H9 (cell line): Measurements from ENCODE around the gene MSH3. TPM values are rescaled to one million over a fixed set of nuclear protein-coding genes. Genes with fewer than 3 reads are reported as not detected.

ENCODE experiments used
- DNase-seq: peaks from one replicate; pipeline ENCODE4 v3.0.0-alpha.2; 2017
- H2AFZ ChIP-seq: one replicate; pipeline ENCODE4 v1.6.1; 2013; ENCODE audit warnings: mild to moderate bottlenecking, low read length, control low read depth, moderate library complexity
- H2AK5ac ChIP-seq: 2 replicates; pipeline ENCODE4 v1.6.1; 2013; ENCODE audit warnings: low read length, control low read depth, mixed read lengths; ENCODE audit not compliant: insufficient read length
- H2BK120ac ChIP-seq: one replicate; pipeline ENCODE4 v1.6.1; 2013; ENCODE audit warnings: low read depth, mild to moderate bottlenecking, low read length, control low read depth, inconsistent platforms; ENCODE audit not compliant: poor library complexity, severe bottlenecking
- H2BK12ac ChIP-seq: 2 replicates; pipeline ENCODE4 v1.6.1; 2013; ENCODE audit warnings: low read length, control low read depth, mixed read lengths, low read depth; ENCODE audit not compliant: insufficient read length
- H2BK15ac ChIP-seq: 2 replicates; pipeline ENCODE4 v1.6.1; 2013; ENCODE audit warnings: low read depth, low read length, control low read depth
- H2BK20ac ChIP-seq: one replicate; pipeline ENCODE4 v1.6.1; 2013; ENCODE audit warnings: low read depth, mild to moderate bottlenecking, low read length, control low read depth, inconsistent platforms; ENCODE audit not compliant: poor library complexity, severe bottlenecking
- H2BK5ac ChIP-seq: 2 replicates; pipeline ENCODE4 v1.6.1; 2013; ENCODE audit warnings: low read length, control low read depth, mixed read lengths; ENCODE audit not compliant: insufficient read length
- H3K14ac ChIP-seq: 2 replicates; pipeline ENCODE4 v1.6.1; 2013; ENCODE audit warnings: low read length, control low read depth; ENCODE audit not compliant: insufficient read depth
- H3K18ac ChIP-seq: 2 replicates; pipeline ENCODE4 v1.6.1; 2013; ENCODE audit warnings: low read depth, mild to moderate bottlenecking, mixed read lengths, low read length, control low read depth; ENCODE audit not compliant: insufficient read length
- H3K23ac ChIP-seq: 2 replicates; pipeline ENCODE4 v1.6.1; 2013; ENCODE audit warnings: low read length, control low read depth, mixed read lengths, low read depth; ENCODE audit not compliant: insufficient read length
- H3K23me2 ChIP-seq: 2 replicates; pipeline ENCODE4 v1.6.1; 2013; ENCODE audit warnings: low read depth, mild to moderate bottlenecking, mixed read lengths, low read length, control low read depth; ENCODE audit not compliant: insufficient read length, poor library complexity, severe bottlenecking
- H3K27ac ChIP-seq: 2 replicates; pipeline ENCODE4 v1.5.1; 2013; ENCODE audit warnings: low read length, control low read depth, mixed read lengths, low read depth; ENCODE audit not compliant: insufficient read length
- H3K27me3 ChIP-seq: 2 replicates; pipeline ENCODE4 v1.6.1; 2013; ENCODE audit warnings: low read length, control low read depth, inconsistent platforms; ENCODE audit not compliant: insufficient read depth
- H3K4ac ChIP-seq: 2 replicates; pipeline ENCODE4 v1.6.1; 2013; ENCODE audit warnings: low read depth, mild to moderate bottlenecking, control low read depth, inconsistent platforms, low read length, moderate library complexity
- H3K4me1 ChIP-seq: 2 replicates; pipeline ENCODE4 v1.6.1; 2013; ENCODE audit warnings: low read length, control low read depth, inconsistent platforms; ENCODE audit not compliant: insufficient read depth
- H3K4me2 ChIP-seq: 2 replicates; pipeline ENCODE4 v1.6.1; 2013; ENCODE audit warnings: low read length, control low read depth, mixed read lengths; ENCODE audit not compliant: insufficient read length, insufficient read depth
- H3K56ac ChIP-seq: 2 replicates; pipeline ENCODE4 v1.6.1; 2013; ENCODE audit warnings: low read depth, mild to moderate bottlenecking, mixed read lengths, low read length, control low read depth; ENCODE audit not compliant: insufficient read length
- H3K79me1 ChIP-seq: 2 replicates; pipeline ENCODE4 v1.6.1; 2013; ENCODE audit warnings: low read depth, mild to moderate bottlenecking, moderate library complexity, low read length, control low read depth, inconsistent platforms; ENCODE audit not compliant: insufficient read depth, poor library complexity, severe bottlenecking
- H3K79me2 ChIP-seq: 2 replicates; pipeline ENCODE4 v1.6.1; 2013; ENCODE audit warnings: low read length, control low read depth, inconsistent platforms; ENCODE audit not compliant: insufficient read depth
- H3K9ac ChIP-seq: 2 replicates; pipeline ENCODE4 v1.6.1; 2013; ENCODE audit warnings: low read length, control low read depth, mixed read lengths; ENCODE audit not compliant: insufficient read length; ENCODE audit errors: extremely low read depth
- H3K9me3 ChIP-seq: one replicate; pipeline ENCODE4 v1.6.1; 2013; ENCODE audit warnings: low read depth, low read length, inconsistent platforms; ENCODE audit not compliant: control insufficient read depth
- H3T11ph ChIP-seq: one replicate; pipeline ENCODE4 v1.6.1; 2013; ENCODE audit warnings: mild to moderate bottlenecking, low read length, control low read depth, inconsistent platforms
- H4K20me1 ChIP-seq: one replicate; pipeline ENCODE4 v1.6.1; 2013; ENCODE audit not compliant: control insufficient read depth, insufficient read length, insufficient read depth
- H4K5ac ChIP-seq: 2 replicates; pipeline ENCODE4 v1.6.1; 2013; ENCODE audit warnings: low read depth, mild to moderate bottlenecking, mixed read lengths, low read length, control low read depth; ENCODE audit not compliant: insufficient read length
- H4K8ac ChIP-seq: replicated peaks from 2 replicates; pipeline ENCODE4 v1.6.1; 2013; ENCODE audit warnings: low read length, control low read depth, mixed read lengths, low read depth; ENCODE audit not compliant: insufficient read length
- H4K91ac ChIP-seq: 2 replicates; pipeline ENCODE4 v1.6.1; 2013; ENCODE audit warnings: low read depth, mild to moderate bottlenecking, moderate library complexity, mixed read lengths, low read length, control low read depth; ENCODE audit not compliant: insufficient read length
- H3K27ac Mint-ChIP-seq, 3 experiments: 2 replicates in 2 of 3; 3 replicates in 1 of 3; pipeline ENCODE4 v1.8.0; 2020 to 2021; ENCODE audit warnings: mixed read lengths in 3 of 3, mild to moderate bottlenecking in 1 of 3, moderate library complexity in 1 of 3
- H3K27me3 Mint-ChIP-seq: 2 replicates; pipeline ENCODE4 v1.8.0; 2021; ENCODE audit warnings: low read depth, mild to moderate bottlenecking, moderate library complexity, mixed read lengths
- H3K36me3 Mint-ChIP-seq, 3 experiments: 2 replicates in 2 of 3; 3 replicates in 1 of 3; pipeline ENCODE4 v1.8.0; 2020 to 2021; ENCODE audit warnings: low read depth in 3 of 3, mixed read lengths in 3 of 3; ENCODE audit not compliant: insufficient read depth in 1 of 3
- H3K4me1 Mint-ChIP-seq, 2 experiments: 2 replicates each; pipeline ENCODE4 v1.8.0; 2020; ENCODE audit warnings: mixed read lengths in 2 of 2
- H3K4me3 Mint-ChIP-seq, 2 experiments: 2 replicates in 1 of 2; 3 replicates in 1 of 2; pipeline ENCODE4 v1.8.0; 2020 to 2021; ENCODE audit warnings: mild to moderate bottlenecking in 2 of 2, mixed read lengths in 2 of 2, moderate library complexity in 1 of 2
- H3K9me3 Mint-ChIP-seq, 2 experiments: 2 replicates in 1 of 2; 3 replicates in 1 of 2; pipeline ENCODE4 v1.8.0; 2020; ENCODE audit warnings: mild to moderate bottlenecking in 2 of 2, mixed read lengths in 2 of 2, moderate library complexity in 1 of 2
- CTCF ChIP-seq: fragments of 200-600 bp; sonication (generic); conservative IDR thresholded peaks from 3 replicates; pipeline ENCODE4 v1.8.0; 2021; ENCODE audit warnings: antibody characterized with exemption, mild to moderate bottlenecking
- WGBS: extraction: QIAGEN DNeasy Blood & Tissue Kit; methylation state at CpG from one replicate; pipeline ENCODE4 v1.1.7; 2013; ENCODE audit warnings: missing lambda C conversion rate, low lambda C conversion rate, mixed read lengths; ENCODE audit not compliant: insufficient read length; ENCODE audit errors: extremely low coverage; 5-methylcytosine and 5-hydroxymethylcytosine counted together
- total RNA-seq: library from RNA; stranded (reverse); gene quantifications from 2 replicates; pipeline ENCODE4 v1.2.1, GENCODE V29; 2021

Gene MSH3
- total RNA-seq, 1 experiment from 2014 or later, result 17.3 TPM

GRCh38 chr5:80707645-80708044 lies 53.2 kb downstream of the MSH3 start:
- Histone ChIP-seq H4K8ac (no peak overlapping the region), H3K56ac (no peak overlapping the region), H4K91ac (no peak overlapping the region), H4K5ac (no peak overlapping the region), H2AK5ac (no peak overlapping the region), H3K4ac (no peak overlapping the region), H3K9ac (no peak overlapping the region), H2BK15ac (no peak overlapping the region), H3K79me1 (no peaks in the 10 kb centered on the region), H2BK20ac (no peak overlapping the region), H3K27me3 (no peaks in the 10 kb centered on the region), H3K4me2 (no peak overlapping the region), H3K23me2 (no peaks in the 10 kb centered on the region), H3T11ph (no peak overlapping the region), H3K14ac (no peak overlapping the region), H2AFZ (no peak overlapping the region), H2BK12ac (no peak overlapping the region), H2BK120ac (no peak overlapping the region), H3K23ac (no peak overlapping the region), H2BK5ac (no peak overlapping the region), H4K20me1 (no peaks in the 10 kb centered on the region), H3K4me1 (peaks cover 7% of the 10 kb centered on the region; the same call in 1 of the 2 replicates), H3K18ac (no peak overlapping the region), H3K79me2 (no peaks in the 10 kb centered on the region), H3K9me3 (no peaks in the 10 kb centered on the region), H3K27ac (no peak overlapping the region)
- WGBS, result no CpG with 5 or more reads among the region's 1 CpG
- no peaks in the 10 kb centered on the region for H3K9me3 Mint-ChIP-seq
- no peak for DNase-seq
- no peak overlapping the region for H3K27ac Mint-ChIP-seq
- H3K4me1 Mint-ChIP-seq, result peaks cover 8 to 18% of the 10 kb centered on the region in 2 experiments
- no peak overlapping the region for H3K4me3 Mint-ChIP-seq
- H3K27me3 Mint-ChIP-seq, result no peaks in the 10 kb centered on the region
- peaks cover 9 to 20% (median 16%) of the 10 kb centered on the region in 3 experiments for H3K36me3 Mint-ChIP-seq
- no peak for TF ChIP-seq CTCF
